ENCODE data around the gene IRAK3. TPM values are rescaled to one million over a fixed set of nuclear protein-coding genes. Genes with fewer than 3 reads are reported as not detected.
A peak's percentile ranks its signal among the peaks of the same experiment; 100 is the strongest.

IRAK3 gene
- total RNA-seq, 1 donor from 2014 or later = 23.1 TPM

GRCh38 chr12:66252771-66253170, 63.8 kb downstream of the IRAK3 start:
- DNase-seq (ENCODE audit: low spot score) = no peak

- DNase-seq (ENCODE audit: low spot score) = no peak
These were observed 66.7 kb downstream of the IRAK3 start for GRCh38 chr12:66255737-66256136.

- no peak for DNase-seq (ENCODE audit: low spot score)
These were observed 69.0 kb downstream of the IRAK3 start for GRCh38 chr12:66258011-66258410.

- no peak for DNase-seq (ENCODE audit: low spot score)
These were observed 73.7 kb downstream of the IRAK3 start for GRCh38 chr12:66262737-66263136.

- no peak for DNase-seq (ENCODE audit: low spot score)
These were observed 79.5 kb downstream of the IRAK3 start for GRCh38 chr12:66268562-66268961.

- DNase-seq (ENCODE audit: low spot score) = no peak
These were observed 80.1 kb downstream of the IRAK3 start for GRCh38 chr12:66269142-66269541.

- DNase-seq (ENCODE audit: low spot score) = no peak
These were observed 80.9 kb downstream of the IRAK3 start for GRCh38 chr12:66269757-66270383.

GRCh38 chr12:66270613-66271012, 81.6 kb downstream of the IRAK3 start:
- DNase-seq (ENCODE audit: low spot score) = no peak

GRCh38 chr12:66272650-66273049, 83.6 kb downstream of the IRAK3 start:
- no peak for DNase-seq (ENCODE audit: low spot score)

- no peak for DNase-seq (ENCODE audit: low spot score)
These were observed 84.1 kb downstream of the IRAK3 start for GRCh38 chr12:66273147-66273546.

- no peak for DNase-seq (ENCODE audit: low spot score)
These were observed 86.0 kb downstream of the IRAK3 start for GRCh38 chr12:66275040-66275439.

- no peak for DNase-seq (ENCODE audit: low spot score)
These were observed 90.2 kb downstream of the IRAK3 start for GRCh38 chr12:66279123-66279712.

GRCh38 chr12:66280561-66280960, 91.5 kb downstream of the IRAK3 start:
- DNase-seq (ENCODE audit: low spot score) = no peak

GRCh38 chr12:66282244-66282643, 93.2 kb downstream of the IRAK3 start:
- DNase-seq (ENCODE audit: low spot score) = no peak

- DNase-seq (ENCODE audit: low spot score) = no peak
These were observed 98.3 kb downstream of the IRAK3 start for GRCh38 chr12:66287275-66287674.

GRCh38 chr12:66288121-66288520, 99.1 kb downstream of the IRAK3 start:
- no peak for DNase-seq (ENCODE audit: low spot score)

GRCh38 chr12:66289485-66289884, 100.5 kb downstream of the IRAK3 start:
- DNase-seq (ENCODE audit: low spot score) = no peak

- DNase-seq (ENCODE audit: low spot score) = no peak
These were observed 101.7 kb downstream of the IRAK3 start for GRCh38 chr12:66290716-66291200.

GRCh38 chr12:66296176-66296683, 107.2 kb downstream of the IRAK3 start:
- DNase-seq (ENCODE audit: low spot score) = no peak

- DNase-seq (ENCODE audit: low spot score) = no peak
These were observed 108.1 kb downstream of the IRAK3 start for GRCh38 chr12:66297080-66297479.

- no peak for DNase-seq (ENCODE audit: low spot score)
These were observed 108.9 kb downstream of the IRAK3 start for GRCh38 chr12:66297923-66298322.

- DNase-seq (ENCODE audit: low spot score) = peak; percentile 98
These were observed 113.2 kb downstream of the IRAK3 start, which contains the start of gene HELB for GRCh38 chr12:66301944-66302826. TSS of gene HELB (plus strand) at chr12:66302493. CDS start at chr12:66302604, 111 bp downstream.
